ENCODE results near the gene CS. TPM values are rescaled to one million over a fixed set of nuclear protein-coding genes. Genes with fewer than 3 reads are reported as not detected.

The CS gene
- total RNA-seq, 5 donors from 2014 or later (not counting 1 experiment from before 2014, with no cell fraction given), result 135 to 166 (median 159) TPM

DNA sequence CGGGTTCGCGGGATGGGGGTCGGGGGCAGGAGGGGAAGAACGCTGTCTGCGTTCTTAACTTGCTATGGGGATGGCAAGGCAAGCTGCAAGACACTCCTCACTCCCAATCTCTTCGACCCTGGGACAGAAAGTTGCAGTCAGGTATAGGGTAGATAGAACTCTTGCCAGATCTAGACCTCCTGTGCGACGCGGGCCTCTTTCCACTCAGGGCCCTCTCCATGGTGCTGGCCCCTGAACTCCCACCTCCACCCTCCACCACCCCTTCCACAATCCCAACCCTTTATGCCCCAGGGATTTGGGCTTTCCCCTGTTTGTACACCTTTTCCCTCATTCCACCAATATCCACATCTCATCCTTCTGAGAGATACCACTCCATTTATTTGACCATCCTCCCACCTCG, 75.2 kb downstream of the CS start:
- H3K27ac Mint-ChIP-seq, result peak overlapping the region; percentile 69 to 88
- Histone ChIP-seq H3K27ac (ENCODE audit: low read length) (peak overlapping the region; percentile 85), H3K4me3 (ENCODE audit: control insufficient read depth in 1 of 2, extremely low read depth in 1 of 2, low read length in 1 of 2) (peak overlapping the region in 1 of 2 donors; percentile 58), H3K36me3 (ENCODE audit: control insufficient read depth in 2 of 2, extremely low read depth in 1 of 2, insufficient read depth in 1 of 2, low read length in 1 of 2) (peaks cover 0 to 4% of the 10 kb centered on the region in 2 donors), H3K9me3 (no peaks in the 10 kb centered on the region), H3K27me3 (replicated peaks in 1 of 2; ENCODE audit: control insufficient read depth in 2 of 2, extremely low read depth in 1 of 2, insufficient read depth in 2 of 2, low read length in 1 of 2) (no peaks in the 10 kb centered on the region), H3K4me1 (ENCODE audit: control insufficient read depth in 1 of 2, extremely low read depth in 1 of 2, insufficient read depth in 2 of 2, low read length in 2 of 2) (peaks cover 18 to 49% of the 10 kb centered on the region in 2 experiments)
- WGBS (ENCODE audit: insufficient coverage), result 68% methylated on average over 4 of the region's 11 CpGs
- CTCF ChIA-PET, result interaction anchor here in 1 of 2 donors (1.4 kb wide), 1 partner anchor 18 kb away, joined by 4 read pairs; no protein-coding TSS in a partner anchor
- no peaks in the 10 kb centered on the region for H3K27me3 Mint-ChIP-seq
- no peak for DNase-seq
- H3K4me1 Mint-ChIP-seq, result peaks cover 45 to 49% (median 46%) of the 10 kb centered on the region in 3 donors
- POLR2A ChIA-PET, result no interaction called here
- no peak for ATAC-seq (replicated peaks in 1 of 4)
- H3K9me3 Mint-ChIP-seq, result no peaks in the 10 kb centered on the region
- peak overlapping the region; percentile 81 to 98 (median 98) for H3K4me3 Mint-ChIP-seq
- H3K36me3 Mint-ChIP-seq, result peaks cover 2% of the 10 kb centered on the region

GRCh38 chr12:56224102-56224701, 75.9 kb downstream of the CS start, which contains the start of gene NABP2:
NABP2 (plus strand) TSS chr12:56224342; CDS start chr12:56224857, 515 bp downstream.
- DNase-seq, result peak; percentile 68 to 95 (median 82)
- POLR2A ChIA-PET, result no interaction called here
- peaks cover 45 to 52% (median 49%) of the 10 kb centered on the region in 3 donors for H3K4me1 Mint-ChIP-seq

GRCh38 chr12:56223571-56224101, 76.5 kb downstream of the CS start:
- no peaks in the 10 kb centered on the region for H3K27me3 ChIP-seq (replicated peaks in 1 of 2; ENCODE audit: control insufficient read depth in 2 of 2, extremely low read depth in 1 of 2, insufficient read depth in 2 of 2, low read length in 1 of 2)
- peaks cover 18 to 54% of the 10 kb centered on the region in 2 experiments for H3K4me1 ChIP-seq (ENCODE audit: control insufficient read depth in 1 of 2, extremely low read depth in 1 of 2, insufficient read depth in 2 of 2, low read length in 2 of 2)
- H3K4me3 Mint-ChIP-seq, result peak overlapping the region; percentile 81 to 98 (median 98)
- no peaks in the 10 kb centered on the region for H3K27me3 Mint-ChIP-seq
- peaks cover 0 to 2% of the 10 kb centered on the region in 2 donors for H3K36me3 ChIP-seq (ENCODE audit: control insufficient read depth in 2 of 2, extremely low read depth in 1 of 2, insufficient read depth in 1 of 2, low read length in 1 of 2)
- no peaks in the 10 kb centered on the region for H3K9me3 Mint-ChIP-seq
- 26% methylated on average over 6 of the region's 15 CpGs for WGBS (ENCODE audit: insufficient coverage)
- H3K27ac ChIP-seq (ENCODE audit: low read length), result peak overlapping the region; percentile 85
- POLR2A ChIA-PET, result interaction anchor here in 1 of 2 donors (0.6 kb wide), 1 partner anchor 28 kb away, joined by 3 read pairs; no protein-coding TSS in a partner anchor
- peak in 1 of 35 experiments; percentile 23 for DNase-seq
- H3K4me1 Mint-ChIP-seq, result peaks cover 45 to 52% (median 49%) of the 10 kb centered on the region in 3 donors
- CTCF ChIA-PET, result interaction anchor here in 1 of 2 donors (2.9 kb wide), 1 partner anchor 18 kb away, joined by 21 read pairs; no protein-coding TSS in a partner anchor
- ATAC-seq (replicated peaks in 1 of 4), result no peak
- peak overlapping the region; percentile 87 to 98 for H3K27ac Mint-ChIP-seq
- peaks cover 2% of the 10 kb centered on the region for H3K36me3 Mint-ChIP-seq
- H3K9me3 ChIP-seq, result no peaks in the 10 kb centered on the region
- peak overlapping the region; percentile 58 to 75 for H3K4me3 ChIP-seq (ENCODE audit: control insufficient read depth in 1 of 2, extremely low read depth in 1 of 2, low read length in 1 of 2)

More at GRCh38 chr12:56224102-56224701, 75.9 kb downstream of the CS start, which contains the start of gene NABP2:
- peaks cover 0 to 4% of the 10 kb centered on the region in 2 donors for H3K36me3 ChIP-seq (ENCODE audit: control insufficient read depth in 2 of 2, extremely low read depth in 1 of 2, insufficient read depth in 1 of 2, low read length in 1 of 2)
- no peaks in the 10 kb centered on the region for H3K9me3 Mint-ChIP-seq
- ATAC-seq (replicated peaks in 1 of 4), result peak; percentile 71 to 82 (median 77)
- no peaks in the 10 kb centered on the region for H3K27me3 Mint-ChIP-seq
- 1% methylated on average over 32 of the region's 41 CpGs for WGBS (ENCODE audit: insufficient coverage)
- CTCF ChIA-PET, result no interaction called here
- H3K4me1 ChIP-seq (ENCODE audit: control insufficient read depth in 1 of 2, extremely low read depth in 1 of 2, insufficient read depth in 2 of 2, low read length in 2 of 2), result peaks cover 18 to 54% of the 10 kb centered on the region in 2 experiments
- no peaks in the 10 kb centered on the region for H3K9me3 ChIP-seq
- H3K4me3 Mint-ChIP-seq, result peak within 1 kb of the TSS; percentile 81 to 98 (median 98)
- H3K4me3 ChIP-seq (ENCODE audit: control insufficient read depth in 1 of 2, extremely low read depth in 1 of 2, low read length in 1 of 2), result peak within 1 kb of the TSS; percentile 58 to 75
- H3K36me3 Mint-ChIP-seq, result peaks cover 2% of the 10 kb centered on the region
- peak within 1 kb of the TSS; percentile 87 to 98 for H3K27ac Mint-ChIP-seq
- no peaks in the 10 kb centered on the region for H3K27me3 ChIP-seq (replicated peaks in 1 of 2; ENCODE audit: control insufficient read depth in 2 of 2, extremely low read depth in 1 of 2, insufficient read depth in 2 of 2, low read length in 1 of 2)
- H3K27ac ChIP-seq (ENCODE audit: low read length), result peak within 1 kb of the TSS; percentile 85

DNA sequence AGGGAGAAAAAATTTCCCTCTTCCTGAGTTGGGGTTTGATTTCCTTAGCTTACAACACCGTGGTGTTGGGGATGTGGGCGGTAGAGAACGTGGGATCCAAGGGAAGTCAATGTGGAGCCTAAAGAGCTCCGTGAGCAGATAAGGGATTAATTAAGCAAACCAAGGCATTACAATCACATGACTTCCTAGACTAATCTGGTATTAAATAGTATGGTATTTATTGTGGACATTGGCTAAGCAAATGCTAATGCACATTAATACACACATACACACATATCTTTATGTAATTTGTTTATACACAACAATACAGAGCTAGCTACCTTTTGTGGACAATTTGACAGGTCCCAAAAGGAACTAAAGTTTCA, 77.6 kb downstream of the CS start:
- DNase-seq (no peak), ATAC-seq (replicated peaks in 1 of 4) (no peak)
- Histone ChIP-seq H3K9me3 (no peaks in the 10 kb centered on the region), H3K36me3 (ENCODE audit: control insufficient read depth in 2 of 2, extremely low read depth in 1 of 2, insufficient read depth in 1 of 2, low read length in 1 of 2) (peaks cover 0 to 2% of the 10 kb centered on the region in 2 donors), H3K4me1 (ENCODE audit: control insufficient read depth in 1 of 2, extremely low read depth in 1 of 2, insufficient read depth in 2 of 2, low read length in 2 of 2) (peaks cover 18 to 54% of the 10 kb centered on the region in 2 experiments), H3K27ac (ENCODE audit: low read length) (peak overlapping the region; percentile 94), H3K4me3 (ENCODE audit: control insufficient read depth in 1 of 2, extremely low read depth in 1 of 2, low read length in 1 of 2) (peak overlapping the region; percentile 98), H3K27me3 (replicated peaks in 1 of 2; ENCODE audit: control insufficient read depth in 2 of 2, extremely low read depth in 1 of 2, insufficient read depth in 2 of 2, low read length in 1 of 2) (no peaks in the 10 kb centered on the region)
- CTCF ChIA-PET, result interaction anchor here (0.5 to 3.0 kb wide), 32 partner anchors 8 to 484 kb away, joined by 3 to 36 read pairs (median 4); partner anchors contain the start of genes SMARCC2 (in 2 of the 2), ANKRD52 (in 1 of the 2), COQ10A (in 1 of the 2) and CS (in 1 of the 2)
- H3K27me3 Mint-ChIP-seq, result no peaks in the 10 kb centered on the region
- peak overlapping the region; percentile 98 to 99 for H3K27ac Mint-ChIP-seq
- no peaks in the 10 kb centered on the region for H3K9me3 Mint-ChIP-seq
- peak overlapping the region; percentile 98 to 100 (median 98) for H3K4me3 Mint-ChIP-seq
- peaks cover 2% of the 10 kb centered on the region for H3K36me3 Mint-ChIP-seq
- POLR2A ChIA-PET, result interaction anchor here (0.6 to 1.7 kb wide), 5 partner anchors 8 to 196 kb away, joined by 4 to 10 read pairs (median 5); partner anchors contain the start of genes ESYT1 (in 1 of the 2), SMARCC2 (in 1 of the 2) and ZC3H10 (in 1 of the 2)
- no CpG with 5 or more reads among the region's 4 CpGs for WGBS (ENCODE audit: insufficient coverage)
- peaks cover 45 to 52% (median 49%) of the 10 kb centered on the region in 3 donors for H3K4me1 Mint-ChIP-seq

GRCh38 chr12:56221757-56222530, 78.2 kb downstream of the CS start, which contains the start of gene RNF41:
RNF41 (minus strand) TSS chr12:56221922; CDS start chr12:56214047, 7,875 bp downstream.
- ChIA-PET POLR2A (interaction anchor here (0.6 to 1.7 kb wide), 9 partner anchors 8 to 195 kb away, joined by 3 to 10 read pairs (median 5); partner anchors contain the start of genes ESYT1 (in 1 of the 2), PA2G4 (in 1 of the 2), SMARCC2 (in 1 of the 2) and STAT2 (in 1 of the 2)), CTCF (interaction anchor here (0.5 to 3.0 kb wide), 41 partner anchors 7 to 1301 kb away, joined by 3 to 36 read pairs (median 4); partner anchors contain the start of genes SMARCC2 (in 2 of the 2), ANKRD52 (in 1 of the 2), COQ10A (in 1 of the 2) and CS (in 1 of the 2))
- peak; percentile 81 to 85 (median 82) for ATAC-seq (replicated peaks in 1 of 4)

More at GRCh38 chr12:56221757-56222530, 78.2 kb downstream of the CS start, which contains the start of gene RNF41:
- Histone ChIP-seq H3K9me3 (no peaks in the 10 kb centered on the region), H3K4me1 (ENCODE audit: control insufficient read depth in 1 of 2, extremely low read depth in 1 of 2, insufficient read depth in 2 of 2, low read length in 2 of 2) (peaks cover 18 to 54% of the 10 kb centered on the region in 2 experiments), H3K27ac (ENCODE audit: low read length) (peak within 1 kb of the TSS; percentile 94), H3K4me3 (ENCODE audit: control insufficient read depth in 1 of 2, extremely low read depth in 1 of 2, low read length in 1 of 2) (peak within 1 kb of the TSS; percentile 98), H3K27me3 (replicated peaks in 1 of 2; ENCODE audit: control insufficient read depth in 2 of 2, extremely low read depth in 1 of 2, insufficient read depth in 2 of 2, low read length in 1 of 2) (no peaks in the 10 kb centered on the region), H3K36me3 (ENCODE audit: control insufficient read depth in 2 of 2, extremely low read depth in 1 of 2, insufficient read depth in 1 of 2, low read length in 1 of 2) (peaks cover 2% of the 10 kb centered on the region in 2 donors)
- Mint-ChIP-seq H3K9me3 (no peaks in the 10 kb centered on the region), H3K4me3 (peak within 1 kb of the TSS; percentile 98 to 100 (median 98)), H3K27ac (peak within 1 kb of the TSS; percentile 98 to 99), H3K4me1 (peaks cover 45 to 52% (median 49%) of the 10 kb centered on the region in 3 donors), H3K27me3 (no peaks in the 10 kb centered on the region), H3K36me3 (peaks cover 2% of the 10 kb centered on the region)
- DNase-seq, result peak; percentile 80 to 96 (median 89)
- WGBS (ENCODE audit: insufficient coverage), result under 1% methylated on average over 18 of the region's 42 CpGs
